GM21515 (cell line): ENCODE results near the gene ZSWIM9.

Source experiments
- ATAC-seq: cut with Tn5 transposase; IDR thresholded peaks from one replicate; pipeline ENCODE4 v1.9.1; 2021; ENCODE audit not compliant: unreplicated experiment

The ZSWIM9 gene

GRCh38 chr19:48174445-48175030 lies 4.1 kb downstream of the ZSWIM9 start:
- no peak for ATAC-seq

DNA sequence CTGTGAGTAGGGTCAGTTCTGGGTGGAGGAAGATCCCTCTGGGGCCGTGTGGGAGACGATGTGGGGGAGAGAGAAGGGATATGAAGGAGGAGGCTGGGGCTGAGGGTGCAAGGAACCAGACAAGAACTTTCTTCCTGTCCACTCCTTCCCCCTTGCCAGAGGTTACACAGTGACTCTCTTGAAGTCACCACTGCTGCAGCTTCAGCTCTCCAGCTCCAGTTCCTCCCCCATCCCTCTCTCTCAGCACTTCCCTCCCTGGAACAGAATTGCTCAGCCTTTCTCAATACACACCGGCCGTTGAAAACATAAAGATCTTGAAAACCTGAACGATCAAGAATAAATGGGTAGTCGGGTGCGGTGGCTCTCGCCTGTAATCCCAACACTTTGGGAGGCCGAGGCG lies 5.1 kb downstream of the ZSWIM9 start:
- ATAC-seq = no peak

- ATAC-seq = no peak
Observed at GRCh38 chr19:48176226-48176625, 5.7 kb downstream of the ZSWIM9 start.

DNA sequence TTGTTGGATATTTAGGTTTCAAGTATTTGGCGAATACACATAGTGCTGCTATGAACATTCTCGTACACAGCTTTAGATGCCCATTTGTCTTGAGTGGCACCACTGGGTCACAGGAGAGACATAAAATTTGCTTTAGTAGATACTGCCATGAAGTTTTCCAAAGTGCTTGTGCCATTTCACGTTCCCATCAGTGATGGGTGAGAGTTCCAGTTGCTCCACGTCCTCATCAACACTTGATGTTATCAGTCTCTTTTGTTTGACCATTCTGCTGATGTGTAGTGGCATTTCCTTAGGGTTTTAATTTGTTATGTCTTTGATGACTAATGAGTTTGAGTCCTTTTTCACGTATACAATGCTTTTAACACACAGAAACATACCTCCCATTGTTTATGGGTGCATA lies 11.0 kb downstream of the ZSWIM9 start:
- no peak for ATAC-seq

GRCh38 chr19:48182434-48182833 lies 12.0 kb downstream of the ZSWIM9 start:
- no peak for ATAC-seq

- no peak for ATAC-seq
Observed at GRCh38 chr19:48183356-48183755, 12.9 kb downstream of the ZSWIM9 start.

GRCh38 chr19:48186015-48186414 lies 15.5 kb downstream of the ZSWIM9 start:
- ATAC-seq = no peak

DNA sequence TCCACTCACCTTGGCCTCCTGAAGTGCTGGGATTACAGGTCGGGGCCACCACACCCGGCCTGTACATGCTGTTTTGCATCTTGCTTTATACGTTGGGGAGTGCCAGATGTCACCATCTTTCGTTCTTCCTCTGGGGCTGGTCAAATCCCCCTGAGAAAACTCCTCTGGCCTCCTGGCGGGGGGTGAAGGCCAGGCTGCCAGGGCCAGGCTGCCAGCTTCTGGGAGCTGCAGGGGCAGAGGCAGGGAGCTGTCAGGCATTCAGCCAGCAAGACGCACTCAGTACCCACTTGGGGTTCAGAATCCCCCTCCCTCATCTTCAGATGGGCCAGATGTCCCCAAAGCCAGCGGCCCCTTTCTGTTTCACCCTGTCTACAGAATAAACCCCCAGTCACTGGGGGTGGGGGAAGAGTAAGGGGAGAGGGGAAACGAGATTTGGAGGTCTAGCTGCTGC lies 16.1 kb downstream of the ZSWIM9 start:
- ATAC-seq = no peak

- no peak for ATAC-seq
Observed at GRCh38 chr19:48190288-48190884, 19.9 kb downstream of the ZSWIM9 start.

DNA sequence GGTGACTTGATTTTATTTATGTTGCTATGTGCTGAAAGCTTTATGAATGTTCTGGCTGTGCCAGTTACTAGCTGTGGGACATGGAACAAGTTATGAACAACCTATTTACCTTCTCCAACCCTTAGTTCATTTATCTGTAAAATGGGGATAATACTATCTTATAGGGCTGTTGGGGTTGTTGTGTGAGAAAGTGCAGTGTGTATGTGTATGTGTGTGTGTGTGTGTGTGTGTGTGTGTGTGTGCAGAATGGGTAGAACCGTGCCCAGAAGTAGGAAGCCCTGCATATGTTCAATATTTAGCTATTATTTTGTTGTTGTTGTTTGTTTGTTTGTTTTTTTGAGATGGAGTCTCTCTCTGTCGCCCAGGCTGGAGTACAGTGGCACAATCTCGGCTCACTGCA lies 20.4 kb downstream of the ZSWIM9 start:
- no peak for ATAC-seq

GRCh38 chr19:48192750-48193149 lies 22.3 kb downstream of the ZSWIM9 start:
- ATAC-seq = no peak

DNA sequence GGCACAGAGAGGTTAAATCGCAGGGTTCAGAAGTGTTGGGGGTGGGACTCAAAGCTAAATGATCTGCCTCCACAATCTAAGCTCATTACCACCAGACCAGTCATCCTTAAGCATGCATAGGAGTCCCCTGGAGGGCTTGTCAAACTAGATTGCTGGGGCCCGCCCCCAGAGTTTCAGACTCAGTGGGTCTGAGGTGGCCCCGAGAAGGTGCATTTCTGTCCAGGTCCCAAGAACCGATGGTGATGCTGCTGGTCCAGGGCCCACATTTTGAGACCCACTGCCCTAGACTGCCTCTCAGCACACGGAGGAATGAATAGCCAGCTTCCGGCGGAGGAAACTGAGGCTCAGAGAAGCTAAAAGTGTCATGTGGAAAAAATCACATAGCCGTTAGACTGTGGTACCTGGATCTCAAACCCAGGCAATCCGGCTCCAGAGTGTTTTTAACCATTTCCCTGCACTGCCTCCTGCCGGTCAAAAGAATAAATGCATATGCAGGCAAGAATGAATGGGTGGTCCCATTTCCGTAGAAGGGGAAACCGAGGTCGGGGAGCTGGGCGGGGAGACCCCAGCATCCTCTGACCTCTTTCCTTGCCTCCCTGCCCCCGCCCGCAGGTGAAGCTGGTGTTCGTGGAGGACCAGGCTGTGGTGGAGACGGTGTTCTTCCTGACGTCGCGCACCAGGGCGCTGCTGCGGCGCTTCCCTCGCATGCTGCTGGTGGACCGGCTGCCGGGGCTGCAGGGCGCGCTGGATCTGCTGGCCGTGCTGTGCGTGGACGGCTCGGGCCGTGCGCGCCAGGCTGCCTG lies 23.8 kb downstream of the ZSWIM9 start:
- no peak for ATAC-seq

DNA sequence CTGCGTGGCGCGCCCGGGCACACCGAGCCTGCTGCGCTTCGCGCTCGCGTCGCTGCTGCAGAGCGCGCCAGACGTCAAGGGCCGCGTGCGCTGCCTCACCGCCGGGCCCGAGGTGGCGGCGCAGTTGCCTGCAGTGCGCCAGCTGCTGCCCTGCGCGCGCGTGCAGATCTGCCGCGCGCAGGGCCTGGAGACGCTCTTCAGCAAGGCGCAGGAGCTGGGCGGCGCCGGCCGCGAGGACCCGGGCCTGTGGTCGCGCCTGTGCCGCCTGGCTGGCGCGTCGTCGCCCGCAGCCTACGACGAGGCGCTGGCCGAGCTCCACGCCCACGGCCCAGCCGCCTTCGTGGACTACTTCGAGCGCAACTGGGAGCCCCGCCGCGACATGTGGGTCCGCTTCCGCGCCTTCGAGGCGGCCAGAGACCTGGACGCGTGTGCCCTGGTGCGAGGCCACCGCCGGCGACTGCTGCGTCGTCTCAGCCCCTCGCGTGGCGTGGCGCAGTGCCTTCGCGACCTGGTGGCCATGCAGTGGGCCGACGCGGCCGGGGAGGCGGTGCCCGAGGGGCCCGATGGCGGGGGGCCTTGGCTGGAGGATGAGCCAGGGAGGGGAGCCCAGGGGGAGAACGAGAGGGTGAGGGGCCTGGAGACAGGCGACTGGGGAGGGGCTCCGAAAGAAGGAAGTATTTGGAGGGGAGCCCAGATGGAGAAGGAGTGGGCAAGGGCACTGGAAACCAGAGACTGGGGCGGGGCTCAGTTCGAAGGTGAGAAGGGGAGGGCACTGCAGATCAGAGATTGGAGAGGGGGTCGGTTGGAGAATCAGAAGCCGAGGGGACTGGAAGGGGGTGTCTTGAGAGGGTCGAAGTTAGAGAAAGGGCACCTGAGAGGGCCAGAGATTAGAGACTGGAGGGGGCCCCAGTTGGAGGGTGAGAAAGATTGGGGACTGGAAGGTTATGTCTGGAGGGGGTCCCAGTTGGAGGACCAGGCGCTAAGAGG lies 24.7 kb downstream of the ZSWIM9 start:
- ATAC-seq = no peak

GRCh38 chr19:48196321-48196763 lies 25.9 kb downstream of the ZSWIM9 start:
- ATAC-seq = no peak

GRCh38 chr19:48196933-48197665 lies 26.6 kb downstream of the ZSWIM9 start:
- no peak for ATAC-seq

DNA sequence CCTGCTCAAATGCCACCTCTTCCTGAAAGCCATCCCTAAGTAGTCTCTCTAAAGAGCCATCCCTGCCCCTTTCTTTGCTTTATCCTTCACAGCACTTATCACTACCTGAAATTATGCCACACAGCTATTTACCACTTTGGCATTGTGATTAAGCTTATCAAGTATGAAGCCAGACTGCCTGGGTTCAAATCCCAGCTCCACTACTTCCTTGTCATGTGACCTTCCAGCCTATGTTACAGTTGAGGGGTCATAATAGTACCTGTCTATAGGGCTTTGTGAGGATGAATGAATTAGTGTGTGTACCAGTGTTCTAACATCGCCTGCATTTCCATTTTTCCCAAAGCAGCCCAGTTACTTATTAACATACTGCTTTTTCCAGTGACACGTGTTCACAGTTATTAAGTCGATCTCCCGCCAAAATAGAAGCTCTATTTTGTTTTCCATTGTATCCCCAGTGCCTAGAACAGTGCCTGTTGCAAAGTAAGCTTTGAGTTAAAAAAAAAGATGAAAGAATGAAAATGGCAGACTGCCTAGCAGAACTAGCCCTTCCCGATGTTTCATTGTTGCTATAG lies 32.8 kb downstream of the ZSWIM9 start:
- ATAC-seq = no peak

DNA sequence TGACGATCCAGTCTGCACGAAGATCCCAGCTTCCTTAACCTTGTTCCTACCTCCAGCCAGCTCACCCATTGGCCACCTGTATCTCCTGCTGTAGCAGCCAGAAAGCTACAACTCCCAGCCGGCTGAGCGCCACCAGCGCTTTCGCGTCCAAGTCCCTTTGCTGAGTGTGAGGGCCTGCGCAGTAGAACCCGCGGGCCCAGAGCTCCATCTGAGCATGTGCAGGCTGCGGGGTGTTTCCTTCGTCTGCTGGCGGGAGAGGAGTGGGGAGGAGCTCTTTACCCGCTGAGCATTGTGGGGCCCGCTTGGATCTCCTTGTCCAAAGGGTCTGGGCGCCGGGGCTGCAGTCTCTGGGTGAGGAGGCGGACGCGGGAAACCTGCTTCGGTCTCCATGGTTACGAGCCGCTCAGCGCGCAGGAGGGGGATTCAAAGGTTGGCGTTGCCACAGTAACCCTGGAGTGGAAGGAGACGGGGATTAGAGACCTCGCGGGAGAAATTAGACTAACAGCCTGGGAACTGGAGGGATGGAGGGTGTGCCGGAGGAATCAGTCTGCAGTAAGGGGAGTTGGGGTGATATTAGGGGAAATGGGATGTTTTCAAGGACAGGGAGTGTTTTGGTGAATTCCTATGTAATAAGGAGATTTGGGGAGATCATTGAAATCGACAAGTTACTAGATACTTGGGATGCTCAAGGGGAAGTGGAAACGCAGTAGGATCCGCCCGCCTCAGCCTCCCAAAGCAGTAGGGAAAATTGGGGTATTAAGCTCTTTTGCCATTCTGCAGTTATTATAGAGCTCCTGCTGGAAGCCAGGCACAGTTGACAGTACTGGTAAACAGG lies 33.5 kb downstream of the ZSWIM9 start:
- ATAC-seq = peak; percentile 80

DNA sequence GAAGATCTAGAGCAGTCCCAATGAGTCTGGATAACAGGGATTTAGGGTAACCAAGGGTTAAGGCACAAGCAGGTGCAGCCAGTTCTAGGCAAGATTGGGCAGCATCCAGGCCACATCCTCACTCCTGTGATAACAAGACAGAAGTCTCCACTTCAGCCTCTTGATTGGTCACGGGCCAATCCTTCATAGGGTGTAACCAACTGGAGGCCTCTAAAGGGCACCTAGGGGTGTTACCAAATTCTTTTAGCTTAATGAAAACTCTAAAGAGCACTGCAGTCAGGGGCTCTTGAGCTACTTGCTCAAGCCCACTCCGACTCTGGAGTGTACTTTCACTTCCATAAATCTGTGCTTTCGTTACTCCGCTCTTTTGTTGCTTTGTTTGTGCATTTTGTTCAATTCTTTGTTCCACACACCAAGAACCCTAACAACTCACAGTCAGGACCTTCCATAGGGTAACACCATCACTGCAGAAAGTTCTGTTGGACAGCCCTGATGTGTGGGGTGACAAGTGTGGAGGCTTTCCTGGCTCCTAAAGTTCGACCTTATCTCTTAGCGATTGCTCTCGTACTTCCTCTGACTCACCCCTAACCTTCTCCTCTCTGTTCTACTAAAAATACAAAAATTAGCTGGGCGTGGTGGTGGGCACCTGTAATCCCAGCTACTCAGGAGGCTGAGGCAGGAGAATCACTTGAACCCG lies 36.1 kb downstream of the ZSWIM9 start:
- ATAC-seq = no peak
